K562 (cell line): ENCODE measurements around the gene ALG14. TPM values are rescaled to one million over a fixed set of nuclear protein-coding genes. Genes with fewer than 3 reads are reported as not detected.
A peak's percentile ranks its signal among the peaks of the same experiment; 100 is the strongest.

Experiments used
- ATAC-seq: fragments of 200-7000 bp; cut with Tn5 transposase; 3 replicates; pipeline ENCODE4 v1.9.1; 2020; ENCODE audit warnings: moderate library complexity
- BruUV-seq: library from RNA; stranded (reverse); fragments of 400-500 nt; replicated peaks from 2 replicates; lab custom pipeline; 2021; lab: Mats Ljungman, UMichigan
- CTCF ChIA-PET: fragments of 300-600 bp; formaldehyde crosslinking; extraction: SDS; loops from one replicate; lab custom pipeline; 2021; ENCODE audit warnings: low intra/inter-chr PET ratio; lab: Yijun Ruan, JAX
- POLR2A ChIA-PET: fragments of 300-600, 350-650 bp; sonication (Branson Sonifier 250); formaldehyde crosslinking; extraction: SDS; loops from one replicate; lab custom pipeline; 2021; ENCODE audit warnings: antibody characterized with exemption, inconsistent platforms; lab: Yijun Ruan, JAX
- DNase-seq, 4 experiments: peaks; one replicate each; pipeline versions ENCODE4 v3.0.0 to v3.0.0-alpha.2; 2011 to 2018; ENCODE audit warnings: low spot score in 3 of 4, mixed read lengths in 3 of 4; ENCODE audit errors: extremely low read depth in 1 of 4
- FAIRE-seq: peaks from 2 replicates; lab custom pipeline; 2011; peaks lifted over from hg19 to GRCh38; lab: Jason Lieb, UNC
- H2AFZ ChIP-seq: 2 replicates; pipeline ENCODE4 v1.6.0; 2011; ENCODE audit warnings: low read depth, low read length, control low read depth, inconsistent platforms
- H3K27ac ChIP-seq: fragments of 200-600 bp; 3 replicates; pipeline ENCODE4 v1.8.0; 2011; ENCODE audit warnings: low read depth, mild to moderate bottlenecking, control low read depth, inconsistent platforms, low read length, moderate library complexity, mixed read lengths; ENCODE audit errors: extremely low read depth
- H3K27me3 ChIP-seq, 2 experiments: fragments of 300-600 bp in 1 of 2; 2 replicates in 1 of 2; 3 replicates in 1 of 2; pipeline versions ENCODE4 v1.6.0 to v1.8.0; 2011; ENCODE audit warnings: inconsistent platforms in 2 of 2, low read length in 2 of 2, mild to moderate bottlenecking in 1 of 2, mixed read lengths in 1 of 2, moderate library complexity in 1 of 2; ENCODE audit not compliant: control insufficient read depth in 2 of 2, insufficient read depth in 2 of 2
- H3K36me3 ChIP-seq: fragments of 300-600 bp; 3 replicates; pipeline ENCODE4 v1.8.0; 2011; ENCODE audit warnings: mild to moderate bottlenecking, low read length, inconsistent platforms; ENCODE audit not compliant: control insufficient read depth, insufficient read depth
- H3K4me1 ChIP-seq, 2 experiments: fragments of 200-600 bp in 1 of 2; replicated peaks in 1 of 2; 2 replicates in 1 of 2; 3 replicates in 1 of 2; pipeline versions ENCODE4 v1.5.1 to v1.8.0; 2011; ENCODE audit warnings: inconsistent platforms in 2 of 2, low read length in 2 of 2, mild to moderate bottlenecking in 1 of 2, mixed read lengths in 1 of 2, moderate library complexity in 1 of 2; ENCODE audit not compliant: control insufficient read depth in 2 of 2, insufficient read depth in 2 of 2
- H3K4me2 ChIP-seq: 2 replicates; pipeline ENCODE4 v1.6.1; 2011; ENCODE audit warnings: low read length, control low read depth, inconsistent platforms, mixed read lengths; ENCODE audit not compliant: insufficient read depth
- H3K4me3 ChIP-seq: fragments of 200-600 bp; sonication (generic), shearing (Covaris generic); 2 replicates; pipeline ENCODE4 v1.5.1; 2016; ENCODE audit warnings: control low read depth, inconsistent platforms
- H3K79me2 ChIP-seq: fragments of 200-600 bp; 3 replicates; pipeline ENCODE4 v1.8.0; 2011; ENCODE audit warnings: low read length, inconsistent platforms; ENCODE audit not compliant: control insufficient read depth, insufficient read depth
- H3K9ac ChIP-seq, 2 experiments: 2 replicates each; pipeline versions ENCODE4 v1.6.0 to v1.6.1; 2011; ENCODE audit warnings: low read depth in 2 of 2, low read length in 2 of 2, control low read depth in 1 of 2, inconsistent platforms in 1 of 2, mild to moderate bottlenecking in 1 of 2, mixed read lengths in 1 of 2; ENCODE audit not compliant: insufficient read depth in 1 of 2
- H3K9me1 ChIP-seq: one replicate; pipeline ENCODE4 v1.6.0; 2011; ENCODE audit warnings: inconsistent platforms, mild to moderate bottlenecking, low read length, moderate library complexity; ENCODE audit not compliant: control insufficient read depth, insufficient read depth
- H3K9me3 ChIP-seq: replicated peaks from 2 replicates; pipeline ENCODE4 v1.5.1; 2011; ENCODE audit warnings: low read depth, low read length, inconsistent platforms; ENCODE audit not compliant: control insufficient read depth, insufficient read depth
- H4K20me1 ChIP-seq: replicated peaks from 2 replicates; pipeline ENCODE4 v1.6.1; 2011; ENCODE audit warnings: low read length, inconsistent platforms, mixed read lengths; ENCODE audit not compliant: control insufficient read depth, insufficient read depth
- ARID1B ChIP-seq: fragments of 450-650 bp; IDR thresholded peaks from 2 replicates; pipeline ENCODE4 v1.6.1; 2016; ENCODE audit warnings: antibody characterized with exemption, mild to moderate bottlenecking, inconsistent platforms
- CBFA2T2 ChIP-seq: fragments of 450-650 bp; conservative IDR thresholded peaks from 2 replicates; pipeline ENCODE4 v1.6.1; 2017; ENCODE audit warnings: mild to moderate bottlenecking
- CBFA2T3 ChIP-seq: fragments of 450-650 bp; IDR thresholded peaks from 2 replicates; pipeline ENCODE4 v1.6.1; 2017
- CBX3 ChIP-seq, 2 experiments: IDR thresholded peaks; 1 replicate in 1 of 2; 2 replicates in 1 of 2; pipeline ENCODE4 v1.6.1; 2012; ENCODE audit warnings: inconsistent platforms in 2 of 2, low read length in 2 of 2, borderline replicate concordance in 1 of 2, control low read depth in 1 of 2
- CTBP1 ChIP-seq: fragments of 450-650 bp; IDR thresholded peaks from 2 replicates; pipeline ENCODE4 v1.6.1; 2016; ENCODE audit warnings: borderline replicate concordance
- DPF2 ChIP-seq: fragments of 450-650 bp; IDR thresholded peaks from 2 replicates; pipeline ENCODE4 v1.6.1; 2016
- E4F1 ChIP-seq: fragments of 250-450 bp; sonication (Bioruptor Pico); IDR thresholded peaks from 2 replicates; pipeline ENCODE4 v1.5.0; 2021; ENCODE audit warnings: mild to moderate bottlenecking, borderline replicate concordance
- EP300 ChIP-seq: IDR thresholded peaks from 2 replicates; pipeline ENCODE4 v1.6.1; 2012; ENCODE audit warnings: low read length, improper control_type of control experiment
- ESRRA ChIP-seq: fragments of 450-650 bp; IDR thresholded peaks from 2 replicates; pipeline ENCODE4 v1.6.1; 2014; ENCODE audit warnings: low read depth, mild to moderate bottlenecking, moderate library complexity, borderline replicate concordance
- KAT2B ChIP-seq: IDR thresholded peaks from one replicate; pipeline ENCODE4 v1.6.1; 2012; ENCODE audit warnings: low read depth, mild to moderate bottlenecking, control low read depth, inconsistent platforms, low read length, moderate library complexity
- NCOR1 ChIP-seq: fragments of 450-650 bp; IDR thresholded peaks from 2 replicates; pipeline ENCODE4 v1.6.1; 2016; ENCODE audit warnings: mild to moderate bottlenecking, moderate library complexity
- PHF20 ChIP-seq: fragments of 450-650 bp; IDR thresholded peaks from 2 replicates; pipeline ENCODE4 v1.6.1; 2018; ENCODE audit not compliant: partially characterized antibody
- PML ChIP-seq: IDR thresholded peaks from 2 replicates; pipeline ENCODE4 v1.6.1; 2012; ENCODE audit warnings: low read length, inconsistent platforms
- RCOR1 ChIP-seq, 2 experiments: IDR thresholded peaks; 2 replicates each; pipeline ENCODE4 v1.6.1; 2012; ENCODE audit warnings: low read depth in 2 of 2, low read length in 2 of 2, borderline replicate concordance in 1 of 2, improper control_type of control experiment in 1 of 2
- SLC30A9 ChIP-seq: fragments of 250-450 bp; sonication (Bioruptor Pico); IDR thresholded peaks from 2 replicates; pipeline ENCODE4 v1.8.0; 2022; ENCODE audit warnings: mild to moderate bottlenecking, moderate library complexity
- SMARCA4 ChIP-seq: fragments of 450-650 bp; IDR thresholded peaks from 2 replicates; pipeline ENCODE4 v1.6.1; 2016
- SUPT5H ChIP-seq: fragments of 450-650 bp; IDR thresholded peaks from 2 replicates; pipeline ENCODE4 v1.6.1; 2016
- TAL1 ChIP-seq: fragments of 450-650 bp; IDR thresholded peaks from 2 replicates; pipeline ENCODE4 v1.6.1; 2016; ENCODE audit warnings: mild to moderate bottlenecking
- TCF3 ChIP-seq: sonication (generic); formaldehyde crosslinking; IDR thresholded peaks from 2 replicates; pipeline ENCODE4 v1.4.0; 2020; ENCODE audit warnings: mild to moderate bottlenecking, missing genetic modification reagents
- TEAD4 ChIP-seq, 2 experiments: sonication (generic) in 1 of 2; formaldehyde crosslinking in 1 of 2; IDR thresholded peaks; 2 replicates each; pipeline versions ENCODE4 v1.6.1 to v1.8.0; 2012 to 2022; ENCODE audit warnings: borderline replicate concordance in 1 of 2, inconsistent platforms in 1 of 2, low read length in 1 of 2, mild to moderate bottlenecking in 1 of 2, missing genetic modification reagents in 1 of 2
- TRIM24 ChIP-seq, 2 experiments: fragments of 450-650 bp; IDR thresholded peaks; 2 replicates each; pipeline ENCODE4 v1.6.1; 2016
- XRCC4 ChIP-seq: IDR thresholded peaks from one replicate; pipeline ENCODE4 v1.6.1; 2011; ENCODE audit not compliant: insufficient read depth, insufficient read length; ENCODE audit errors: extremely low read depth
- WGBS: fragments of 100-300 bp; shearing (Covaris generic); methylation state at CpG from one replicate; pipeline ENCODE4 v1.1.6; 2016; ENCODE audit warnings: low coverage, mixed read lengths; ENCODE audit not compliant: insufficient coverage; ENCODE audit errors: missing lambda C conversion rate; 5-methylcytosine and 5-hydroxymethylcytosine counted together
- in situ Hi-C: fragments of 300-500 bp; cut with MboI; formaldehyde crosslinking; loops from 4 replicates; pipeline ENCODE4 v1.15.0; 2018; ENCODE audit warnings: inconsistent platforms, mixed read lengths
- intact Hi-C: fragments of 100-400 bp; cut with micrococcal nuclease; formaldehyde crosslinking; loops from 2 replicates; pipeline ENCODE4 v1.14.2; 2022
- polyA plus RNA-seq, 8 experiments: library from polyadenylated mRNA; depleted of rRNA in 4 of 8; stranded (reverse) in 5 of 8; unstranded in 3 of 8; fragments of >200 nt; fragmentation: Nextera tagmentation in 2 of 8; fragmentation: Illumina TruSeq in 1 of 8; extraction: Ambion mirVana in 2 of 8; extraction: Trizol in 1 of 8; gene quantifications; 2 replicates each; pipeline versions ENCODE4 v1.2.1 to v1.2.3, GENCODE V29; 2011 to 2014; ENCODE audit warnings: inconsistent platforms in 1 of 8, missing spikeins in 1 of 8
- total RNA-seq, 7 experiments: library from RNA; depleted of rRNA in 6 of 7; stranded (reverse); fragments of >200 nt in 6 of 7; fragmentation: Illumina TruSeq in 2 of 7; extraction: Trizol in 2 of 7; gene quantifications; 2 replicates each; pipeline versions ENCODE4 v1.2.1 to v1.2.3, GENCODE V29; 2011 to 2021; ENCODE audit warnings: low replicate concordance in 1 of 7

ALG14 gene
- total and polyA plus RNA-seq, 9 of the 15 experiments (the other 6 are each of a cell fraction or from before 2014, with no cell fraction given), result 2.8 to 16.2 (median 4.9) TPM

- BruUV-seq, result no TSS peak
- H3K27ac ChIP-seq, result no peak overlapping the region
- peak; percentile 68 for TF ChIP-seq TCF3 (CRISPR knock-in tag)
- peak; percentile 29; the same call in 1 of the 2 replicates for TF ChIP-seq NCOR1
- TF ChIP-seq SUPT5H, result no peak
- 0 out of 2 replicates have a peak, but pooled peaks have one; percentile 23 for TF ChIP-seq SMARCA4
- TF ChIP-seq RCOR1 (IDR thresholded peaks at IDR 0.05; ENCODE audit: borderline replicate concordance in 1 of 2, low read depth in 2 of 2, low read length in 2 of 2), result 0 out of 4 replicates have a peak, but pooled peaks of 1 of the 2 experiments have one; percentile 20
- no peak for TF ChIP-seq SLC30A9
- peak; percentile 58 for TF ChIP-seq TAL1
- peak; percentile 49; the same call in 1 of the 2 replicates for TF ChIP-seq ARID1B
- TF ChIP-seq CBFA2T3, result peak; percentile 81
- TF ChIP-seq PHF20, result no peak
- TF ChIP-seq KAT2B, result no peak
- TF ChIP-seq CBX3 (IDR thresholded peaks at IDR 0.05; ENCODE audit: borderline replicate concordance in 1 of 2, low read length in 2 of 2), result peak in 1 of 2 experiments; percentile 47; a peak in 1 of 3 replicates
- TF ChIP-seq TEAD4 (IDR thresholded peaks at IDR 0.05; ENCODE audit: low read length), result peak; percentile 53; the same call in 1 of the 2 replicates
- TF ChIP-seq TEAD4 (CRISPR knock-in tag; IDR thresholded peaks at IDR 0.05; ENCODE audit: borderline replicate concordance), result no peak
- TF ChIP-seq EP300, result 0 out of 2 replicates have a peak, but pooled peaks have one; percentile 34
- no peak for TF ChIP-seq E4F1 (CRISPR knock-in tag)
- peak in 1 of 2 experiments; percentile 29; a peak in 1 of 4 replicates for TF ChIP-seq TRIM24 (IDR thresholded peaks at IDR 0.05)
- peak; percentile 21; the same call in 1 of the 2 replicates for TF ChIP-seq PML
- peak; percentile 91 for TF ChIP-seq ESRRA
- peak; percentile 60 for TF ChIP-seq CBFA2T2
- no peak for TF ChIP-seq XRCC4
- 0 out of 2 replicates have a peak, but pooled peaks have one; percentile 15 for TF ChIP-seq DPF2
- TF ChIP-seq CTBP1, result peak; percentile 29; the same call in 1 of the 2 replicates
- H3K4me3 ChIP-seq, result no peak overlapping the region
- POLR2A ChIA-PET, result interaction anchor here (0.7 to 2.4 kb wide), 2 partner anchors 9 to 35 kb away, joined by 3 to 11 read pairs; no protein-coding TSS in a partner anchor
- peaks cover 11 to 31% of the 10 kb centered on the region in 2 experiments; a peak in 4 of 5 replicates for H3K4me1 ChIP-seq
- no peaks in the 10 kb centered on the region; the same call in 2 of the 3 replicates for H3K36me3 ChIP-seq
- ATAC-seq (peak; percentile 52; the same call in 2 of the 3 replicates), FAIRE-seq (peak; percentile 72), DNase-seq (peak; percentile 51 to 66 (median 59))
- H3K9me3 ChIP-seq, result peaks cover 13% of the 10 kb centered on the region
- no peaks in the 10 kb centered on the region for H3K79me2 ChIP-seq
- no peaks in the 10 kb centered on the region for H4K20me1 ChIP-seq
- H3K9ac ChIP-seq, result no peak overlapping the region
- no peak overlapping the region for H3K4me2 ChIP-seq
- CTCF ChIA-PET, result no interaction called here
- 0% methylated on average over 1 of the region's 1 CpG for WGBS
- in situ Hi-C loops, result no loop called here
- peak overlapping the region; percentile 24; the same call in 1 of the 2 replicates for H2AFZ ChIP-seq
- H3K9me1 ChIP-seq, result no peaks in the 10 kb centered on the region
- intact Hi-C loops, result no loop called here
- H3K27me3 ChIP-seq, result no peaks in the 10 kb centered on the region
These were observed 20.5 kb upstream of the ALG14 start for GRCh38 chr1:95093296-95093695.
